ENCODE data around the gene MVB12B. TPM values are rescaled to one million over a fixed set of nuclear protein-coding genes. Genes with fewer than 3 reads are reported as not detected.
A peak's percentile ranks its signal among the peaks of the same experiment; 100 is the strongest.

MVB12B gene
- total RNA-seq, 1 experiment from 2014 or later: 10.9 TPM

DNA sequence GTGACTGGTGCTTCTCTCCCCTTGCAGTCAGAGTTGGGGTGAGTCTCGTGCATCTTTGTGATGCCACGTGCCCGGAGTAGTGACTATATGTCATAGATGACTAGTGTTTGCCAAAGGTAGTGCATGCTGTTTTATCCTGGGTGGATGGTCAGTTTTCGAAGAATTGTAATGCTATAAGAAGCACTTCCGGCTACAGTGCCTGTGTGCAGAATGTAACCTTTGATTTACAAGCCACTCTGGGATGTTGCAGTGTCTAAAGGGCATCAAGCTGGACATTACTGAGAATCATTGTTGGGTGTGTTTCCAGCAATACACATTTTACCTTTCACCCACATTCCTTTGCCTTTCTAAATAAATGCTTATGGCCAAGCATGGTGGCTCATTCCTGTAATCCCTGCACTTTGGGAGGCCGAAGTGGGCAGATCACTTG lies 16.7 kb downstream of the MVB12B start:
- BruUV-seq (replicated peaks): no TSS peak
- H4K20me1 ChIP-seq (ENCODE audit: insufficient read depth): no peaks in the 10 kb centered on the region
- no peak overlapping the region for H3K4me2 ChIP-seq (ENCODE audit: low read length)
- H2AFZ ChIP-seq (ENCODE audit: low read depth, low read length, poor library complexity, severe bottlenecking): no peak overlapping the region
- H3K9me2 ChIP-seq (ENCODE audit: insufficient read depth): no peaks in the 10 kb centered on the region
- ChIA-PET POLR2A (no interaction called here), CTCF (no interaction called here), RAD21 (ENCODE audit: low non-redundant PET in 1 of 2, low total read pairs in 2 of 2, uncharacterized antibody in 2 of 2, unreplicated experiment in 2 of 2) (no interaction called here)
- 0 out of 4 replicates have a peak, but pooled peaks cover 0 to 3% of the 10 kb centered on the region in 2 experiments for H3K36me3 ChIP-seq (ENCODE audit: control insufficient read depth in 1 of 2, insufficient read depth in 2 of 2, low read length in 2 of 2)
- no peaks in the 10 kb centered on the region for H3K4me1 ChIP-seq (ENCODE audit: control insufficient read depth in 1 of 2, insufficient read depth in 2 of 2, low read length in 2 of 2)
- no peaks in the 10 kb centered on the region for H3K27me3 ChIP-seq (ENCODE audit: insufficient read depth, low read length)
- intact Hi-C loops (cut with micrococcal nuclease): no loop called here
- H3K9ac ChIP-seq (ENCODE audit: low read length): no peak overlapping the region
- TF ChIP-seq TCF7L2 (IDR thresholded peaks at IDR 0.05; ENCODE audit: borderline replicate concordance, extremely low read depth, insufficient read depth, insufficient read length) (no peak), ZNF274 (IDR thresholded peaks at IDR 0.05; ENCODE audit: low read depth, low read length) (no peak), SRF (IDR thresholded peaks at IDR 0.05; ENCODE audit: low read depth) (no peak), ZFX (IDR thresholded peaks at IDR 0.05) (no peak), POLR2A (IDR thresholded peaks at IDR 0.05; ENCODE audit: borderline replicate concordance, extremely low read depth, insufficient read depth, insufficient read length) (no peak), RAD21 (IDR thresholded peaks at IDR 0.05; ENCODE audit: low read depth) (no peak), EZH2 (IDR thresholded peaks at IDR 0.05) (no peak), YY1 (IDR thresholded peaks at IDR 0.05; ENCODE audit: extremely low read depth, insufficient replicate concordance, low read depth, low read length) (no peak), EGR1 (IDR thresholded peaks at IDR 0.05; ENCODE audit: low read depth) (no peak), EZH2phosphoT487 (IDR thresholded peaks at IDR 0.05; ENCODE audit: borderline replicate concordance) (no peak), POLR2AphosphoS5 (IDR thresholded peaks at IDR 0.05; ENCODE audit: low read depth, low read length) (no peak), ELF1 (IDR thresholded peaks at IDR 0.05; ENCODE audit: borderline replicate concordance, low read depth) (no peak), CEBPB (IDR thresholded peaks at IDR 0.05; ENCODE audit: low read depth) (no peak), FOSL1 (IDR thresholded peaks at IDR 0.05; ENCODE audit: low read depth) (no peak), JUND (IDR thresholded peaks at IDR 0.05) (no peak)
- TF ChIP-seq, protein P1, sequence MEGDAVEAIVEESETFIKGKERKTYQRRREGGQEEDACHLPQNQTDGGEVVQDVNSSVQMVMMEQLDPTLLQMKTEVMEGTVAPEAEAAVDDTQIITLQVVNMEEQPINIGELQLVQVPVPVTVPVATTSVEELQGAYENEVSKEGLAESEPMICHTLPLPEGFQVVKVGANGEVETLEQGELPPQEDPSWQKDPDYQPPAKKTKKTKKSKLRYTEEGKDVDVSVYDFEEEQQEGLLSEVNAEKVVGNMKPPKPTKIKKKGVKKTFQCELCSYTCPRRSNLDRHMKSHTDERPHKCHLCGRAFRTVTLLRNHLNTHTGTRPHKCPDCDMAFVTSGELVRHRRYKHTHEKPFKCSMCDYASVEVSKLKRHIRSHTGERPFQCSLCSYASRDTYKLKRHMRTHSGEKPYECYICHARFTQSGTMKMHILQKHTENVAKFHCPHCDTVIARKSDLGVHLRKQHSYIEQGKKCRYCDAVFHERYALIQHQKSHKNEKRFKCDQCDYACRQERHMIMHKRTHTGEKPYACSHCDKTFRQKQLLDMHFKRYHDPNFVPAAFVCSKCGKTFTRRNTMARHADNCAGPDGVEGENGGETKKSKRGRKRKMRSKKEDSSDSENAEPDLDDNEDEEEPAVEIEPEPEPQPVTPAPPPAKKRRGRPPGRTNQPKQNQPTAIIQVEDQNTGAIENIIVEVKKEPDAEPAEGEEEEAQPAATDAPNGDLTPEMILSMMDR (IDR thresholded peaks at IDR 0.05 in 2 of 3, conservative IDR thresholded peaks at IDR 0.05 in 1 of 3; ENCODE audit: borderline replicate concordance in 1 of 3, insufficient read depth in 1 of 3, low read depth in 2 of 3, low read length in 2 of 3): no peak
- TF ChIP-seq, protein P2, sequence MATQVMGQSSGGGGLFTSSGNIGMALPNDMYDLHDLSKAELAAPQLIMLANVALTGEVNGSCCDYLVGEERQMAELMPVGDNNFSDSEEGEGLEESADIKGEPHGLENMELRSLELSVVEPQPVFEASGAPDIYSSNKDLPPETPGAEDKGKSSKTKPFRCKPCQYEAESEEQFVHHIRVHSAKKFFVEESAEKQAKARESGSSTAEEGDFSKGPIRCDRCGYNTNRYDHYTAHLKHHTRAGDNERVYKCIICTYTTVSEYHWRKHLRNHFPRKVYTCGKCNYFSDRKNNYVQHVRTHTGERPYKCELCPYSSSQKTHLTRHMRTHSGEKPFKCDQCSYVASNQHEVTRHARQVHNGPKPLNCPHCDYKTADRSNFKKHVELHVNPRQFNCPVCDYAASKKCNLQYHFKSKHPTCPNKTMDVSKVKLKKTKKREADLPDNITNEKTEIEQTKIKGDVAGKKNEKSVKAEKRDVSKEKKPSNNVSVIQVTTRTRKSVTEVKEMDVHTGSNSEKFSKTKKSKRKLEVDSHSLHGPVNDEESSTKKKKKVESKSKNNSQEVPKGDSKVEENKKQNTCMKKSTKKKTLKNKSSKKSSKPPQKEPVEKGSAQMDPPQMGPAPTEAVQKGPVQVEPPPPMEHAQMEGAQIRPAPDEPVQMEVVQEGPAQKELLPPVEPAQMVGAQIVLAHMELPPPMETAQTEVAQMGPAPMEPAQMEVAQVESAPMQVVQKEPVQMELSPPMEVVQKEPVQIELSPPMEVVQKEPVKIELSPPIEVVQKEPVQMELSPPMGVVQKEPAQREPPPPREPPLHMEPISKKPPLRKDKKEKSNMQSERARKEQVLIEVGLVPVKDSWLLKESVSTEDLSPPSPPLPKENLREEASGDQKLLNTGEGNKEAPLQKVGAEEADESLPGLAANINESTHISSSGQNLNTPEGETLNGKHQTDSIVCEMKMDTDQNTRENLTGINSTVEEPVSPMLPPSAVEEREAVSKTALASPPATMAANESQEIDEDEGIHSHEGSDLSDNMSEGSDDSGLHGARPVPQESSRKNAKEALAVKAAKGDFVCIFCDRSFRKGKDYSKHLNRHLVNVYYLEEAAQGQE (IDR thresholded peaks at IDR 0.05; ENCODE audit: low read depth): no peak
- TF ChIP-seq, protein P3, sequence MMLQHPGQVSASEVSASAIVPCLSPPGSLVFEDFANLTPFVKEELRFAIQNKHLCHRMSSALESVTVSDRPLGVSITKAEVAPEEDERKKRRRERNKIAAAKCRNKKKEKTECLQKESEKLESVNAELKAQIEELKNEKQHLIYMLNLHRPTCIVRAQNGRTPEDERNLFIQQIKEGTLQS (IDR thresholded peaks at IDR 0.05): no peak
- TF ChIP-seq, protein P4, sequence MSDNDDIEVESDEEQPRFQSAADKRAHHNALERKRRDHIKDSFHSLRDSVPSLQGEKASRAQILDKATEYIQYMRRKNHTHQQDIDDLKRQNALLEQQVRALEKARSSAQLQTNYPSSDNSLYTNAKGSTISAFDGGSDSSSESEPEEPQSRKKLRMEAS (IDR thresholded peaks at IDR 0.05): no peak
- no peak overlapping the region for H3K27ac ChIP-seq (ENCODE audit: low read depth, low read length)
- ATAC-seq (peak; percentile 36; the same call in 1 of the 2 replicates), DNase-seq (ENCODE audit: low read depth, low spot score) (no peak)
- no peaks in the 10 kb centered on the region for H3K79me2 ChIP-seq (ENCODE audit: insufficient read depth, low read length)
- H3K4me3 ChIP-seq (replicated peaks in 1 of 2; ENCODE audit: low read depth in 1 of 2, low read length in 2 of 2): no peak overlapping the region
- H3K9me3 ChIP-seq (ENCODE audit: control insufficient read depth in 1 of 2, insufficient read depth in 1 of 2, low read depth in 1 of 2, low read length in 2 of 2): no peaks in the 10 kb centered on the region

Measured in HCT116 (cell line).